ENCODE results near the gene SNED1. TPM values are rescaled to one million over a fixed set of nuclear protein-coding genes. Genes with fewer than 3 reads are reported as not detected.

Gene SNED1
- polyA plus RNA-seq, 1 experiment: 3.9 TPM

GRCh38 chr2:241136191-241136590 is 137.8 kb downstream of the SNED1 start:
- Histone ChIP-seq H3K27me3 (ENCODE audit: control insufficient read depth, insufficient read depth, low read length) (no peaks in the 10 kb centered on the region), H3K4me3 (ENCODE audit: low read depth, low read length) (no peak overlapping the region), H3K36me3 (ENCODE audit: control insufficient read depth, insufficient read depth, low read length) (no peaks in the 10 kb centered on the region; the same call in 1 of the 2 replicates)
- CTCF ChIA-PET: no interaction called here
- no peak for TF ChIP-seq CTCF (IDR thresholded peaks at IDR 0.05; ENCODE audit: insufficient read depth, low read depth, low read length)
- POLR2A ChIA-PET: no interaction called here
- DNase-seq (ENCODE audit: low read depth): no peak

GRCh38 chr2:241136661-241137260 is 138.3 kb downstream of the SNED1 start:
- ChIA-PET POLR2A (no interaction called here), CTCF (no interaction called here)
- no peak for TF ChIP-seq CTCF (IDR thresholded peaks at IDR 0.05; ENCODE audit: insufficient read depth, low read depth, low read length)
- no peak for DNase-seq (ENCODE audit: low read depth)
- Histone ChIP-seq H3K4me3 (ENCODE audit: low read depth, low read length) (no peak overlapping the region), H3K27me3 (ENCODE audit: control insufficient read depth, insufficient read depth, low read length) (no peaks in the 10 kb centered on the region), H3K36me3 (ENCODE audit: control insufficient read depth, insufficient read depth, low read length) (no peaks in the 10 kb centered on the region; the same call in 1 of the 2 replicates)

- ChIA-PET CTCF (interaction anchor here (0.6 to 1.2 kb wide), 2 partner anchors 14 to 255 kb away, joined by 3 read pairs; no protein-coding TSS in a partner anchor), POLR2A (no interaction called here)
- no peaks in the 10 kb centered on the region; the same call in 1 of the 2 replicates for H3K36me3 ChIP-seq (ENCODE audit: control insufficient read depth, insufficient read depth, low read length)
- no peak overlapping the region for H3K4me3 ChIP-seq (ENCODE audit: low read depth, low read length)
- no peak for DNase-seq (ENCODE audit: low read depth)
- TF ChIP-seq CTCF (IDR thresholded peaks at IDR 0.05; ENCODE audit: insufficient read depth, low read depth, low read length): no peak
- H3K27me3 ChIP-seq (ENCODE audit: control insufficient read depth, insufficient read depth, low read length): no peaks in the 10 kb centered on the region
Observed at GRCh38 chr2:241137276-241138190, 139.1 kb downstream of the SNED1 start.

DNA sequence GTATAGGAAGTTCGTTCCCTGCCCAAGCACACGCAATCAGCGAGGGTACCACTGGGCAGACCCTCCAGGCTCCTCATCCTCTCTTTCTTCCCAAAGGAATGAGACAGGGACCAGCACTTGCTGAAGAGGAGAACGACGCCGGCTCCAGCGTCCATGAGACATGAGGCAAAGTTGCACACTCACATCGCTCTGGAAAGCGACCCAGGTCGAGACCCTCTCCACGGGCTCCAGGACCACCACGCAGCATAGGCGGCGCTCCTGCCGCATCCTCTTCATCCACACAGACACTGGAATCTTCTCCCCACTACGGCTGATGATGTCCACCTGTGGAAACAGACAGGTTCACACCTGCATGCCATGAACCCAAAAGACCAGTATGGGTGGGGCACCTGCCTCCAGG is 140.1 kb downstream of the SNED1 start:
- H3K36me3 ChIP-seq (ENCODE audit: control insufficient read depth, insufficient read depth, low read length): no peaks in the 10 kb centered on the region; the same call in 1 of the 2 replicates
- H3K4me3 ChIP-seq (ENCODE audit: low read depth, low read length): no peak overlapping the region
- DNase-seq (ENCODE audit: low read depth): no peak
- no peaks in the 10 kb centered on the region for H3K27me3 ChIP-seq (ENCODE audit: control insufficient read depth, insufficient read depth, low read length)
- CTCF ChIA-PET: interaction anchor here (1.2 kb wide), 1 partner anchor 15 kb away, joined by 3 read pairs; no protein-coding TSS in a partner anchor
- TF ChIP-seq CTCF (IDR thresholded peaks at IDR 0.05; ENCODE audit: insufficient read depth, low read depth, low read length): no peak
- POLR2A ChIA-PET: no interaction called here

All from BJ (cell line).